K562 (cell line): ENCODE data around the gene ZKSCAN4. TPM values are rescaled to one million over a fixed set of nuclear protein-coding genes. Genes with fewer than 3 reads are reported as not detected.

ENCODE experiments used
- FUS ChIP-seq: fragments of 200-400 bp; formaldehyde crosslinking; optimal IDR thresholded peaks from 2 replicates; pipeline ENCODE3; 2017; ENCODE audit warnings: low read depth, low read length
- HDAC8 ChIP-seq: fragments of 450-650 bp; IDR thresholded peaks from 2 replicates; pipeline ENCODE4 v1.6.1; 2016; ENCODE audit warnings: mild to moderate bottlenecking, missing genetic modification characterization, moderate library complexity, missing compliant biosample characterization
- HNRNPUL1 ChIP-seq: fragments of 200-400 bp; formaldehyde crosslinking; IDR thresholded peaks from 2 replicates; pipeline ENCODE4 v1.6.1; 2017; ENCODE audit warnings: low read length
- NCOA4 ChIP-seq: fragments of 450-650 bp; IDR thresholded peaks from 2 replicates; pipeline ENCODE4 v1.6.1; 2018; ENCODE audit warnings: mild to moderate bottlenecking; ENCODE audit not compliant: partially characterized antibody
- TFAM ChIP-seq: fragments of 250-450 bp; sonication (Bioruptor Pico); conservative IDR thresholded peaks from 2 replicates; pipeline ENCODE4 v1.5.0; 2021; ENCODE audit warnings: mild to moderate bottlenecking, moderate library complexity
- ZNF717 ChIP-seq: fragments of 250-450 bp; sonication (Bioruptor Pico); IDR thresholded peaks from 2 replicates; pipeline ENCODE4 v1.5.0; 2021
- polyA plus RNA-seq, 8 experiments: library from polyadenylated mRNA; depleted of rRNA in 4 of 8; stranded (reverse) in 5 of 8; unstranded in 3 of 8; fragments of >200 nt; fragmentation: Nextera tagmentation in 2 of 8; fragmentation: Illumina TruSeq in 1 of 8; extraction: Ambion mirVana in 2 of 8; extraction: Trizol in 1 of 8; gene quantifications; 2 replicates each; pipeline versions ENCODE4 v1.2.1 to v1.2.3, GENCODE V29; 2011 to 2014; ENCODE audit warnings: inconsistent platforms in 1 of 8, missing spikeins in 1 of 8
- total RNA-seq, 7 experiments: library from RNA; depleted of rRNA in 6 of 7; stranded (reverse); fragments of >200 nt in 6 of 7; fragmentation: Illumina TruSeq in 2 of 7; extraction: Trizol in 2 of 7; gene quantifications; 2 replicates each; pipeline versions ENCODE4 v1.2.1 to v1.2.3, GENCODE V29; 2011 to 2021; ENCODE audit warnings: low replicate concordance in 1 of 7
- TF ChIP-seq, protein P1 (sequence below): IDR thresholded peaks from 2 replicates; pipeline ENCODE4 v1.6.1; 2014; ENCODE audit warnings: antibody characterized with exemption
- TF ChIP-seq, protein P2 (sequence below): sonication (generic); formaldehyde crosslinking; IDR thresholded peaks from 2 replicates; pipeline ENCODE4 v1.8.0; 2022; ENCODE audit warnings: missing genetic modification reagents, mild to moderate bottlenecking, moderate library complexity, borderline replicate concordance
- TF ChIP-seq, protein P3 (sequence below): IDR thresholded peaks from 3 replicates; pipeline ENCODE4 v1.6.1; 2011; ENCODE audit warnings: borderline replicate concordance, mild to moderate bottlenecking; ENCODE audit not compliant: insufficient read length, insufficient read depth
- TF ChIP-seq, protein P4 (sequence below): sonication (generic); IDR thresholded peaks from 2 replicates; pipeline ENCODE4 v1.6.1; 2016

Gene ZKSCAN4
- total and polyA plus RNA-seq, 9 of the 15 experiments (the other 6 are each of a cell fraction or from before 2014, with no cell fraction given): 1.2 to 5.3 (median 4.7) TPM

DNA sequence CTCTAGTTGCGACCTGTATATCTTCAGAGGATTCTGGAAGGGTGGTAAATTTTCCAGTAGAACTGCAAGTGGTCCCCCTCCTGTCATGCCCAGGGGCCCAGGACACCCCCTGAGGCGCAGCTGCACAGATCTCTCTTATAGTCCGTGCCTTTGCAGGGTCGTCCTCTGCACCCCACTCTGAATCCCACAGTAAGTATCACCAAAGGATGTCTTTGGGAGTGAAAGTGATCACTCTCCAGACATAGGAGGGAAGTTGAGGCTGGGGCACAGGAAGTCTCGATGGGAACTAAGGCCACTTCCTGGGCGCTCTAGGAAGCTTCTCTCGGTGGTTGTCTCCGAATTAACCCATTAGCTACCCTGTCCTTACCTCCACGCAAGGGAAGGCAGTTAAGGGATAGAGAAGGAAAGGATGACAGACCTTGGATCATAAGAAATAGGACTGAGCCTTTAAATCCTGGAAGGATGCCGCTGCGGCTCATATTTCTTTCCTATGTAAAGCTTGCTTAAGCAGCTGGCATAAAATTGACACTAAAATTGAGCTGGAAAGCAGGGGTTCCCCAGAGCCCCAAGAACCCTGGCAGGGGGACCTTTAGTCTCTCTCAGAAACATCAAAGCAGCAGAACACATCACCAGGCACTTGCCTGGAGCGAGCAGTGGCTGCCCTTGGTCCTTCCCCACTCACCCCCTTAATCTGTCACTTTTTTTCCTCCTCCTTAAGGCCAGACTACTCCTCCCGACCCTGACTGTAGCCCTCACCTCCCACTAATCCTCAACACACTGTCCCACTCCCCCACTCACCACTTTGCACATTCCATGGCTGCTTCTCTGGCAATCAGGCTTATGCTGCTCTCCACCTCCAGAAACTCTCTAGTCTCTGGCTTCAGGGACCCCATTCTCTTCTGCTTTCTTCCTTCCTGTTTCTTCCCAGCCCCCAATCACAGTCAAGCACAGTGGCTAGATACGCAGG, at the start of gene ZKSCAN4 (continued):
- TF ChIP-seq, protein P1, sequence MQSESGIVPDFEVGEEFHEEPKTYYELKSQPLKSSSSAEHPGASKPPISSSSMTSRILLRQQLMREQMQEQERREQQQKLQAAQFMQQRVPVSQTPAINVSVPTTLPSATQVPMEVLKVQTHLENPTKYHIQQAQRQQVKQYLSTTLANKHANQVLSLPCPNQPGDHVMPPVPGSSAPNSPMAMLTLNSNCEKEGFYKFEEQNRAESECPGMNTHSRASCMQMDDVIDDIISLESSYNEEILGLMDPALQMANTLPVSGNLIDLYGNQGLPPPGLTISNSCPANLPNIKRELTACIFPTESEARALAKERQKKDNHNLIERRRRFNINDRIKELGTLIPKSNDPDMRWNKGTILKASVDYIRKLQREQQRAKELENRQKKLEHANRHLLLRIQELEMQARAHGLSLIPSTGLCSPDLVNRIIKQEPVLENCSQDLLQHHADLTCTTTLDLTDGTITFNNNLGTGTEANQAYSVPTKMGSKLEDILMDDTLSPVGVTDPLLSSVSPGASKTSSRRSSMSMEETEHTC: no peak
- no peak for TF ChIP-seq TFAM (CRISPR knock-in tag)
- TF ChIP-seq HNRNPUL1: no peak
- TF ChIP-seq FUS: no peak
- TF ChIP-seq HDAC8: no peak
- no peak for TF ChIP-seq NCOA4
- TF ChIP-seq, protein P2, sequence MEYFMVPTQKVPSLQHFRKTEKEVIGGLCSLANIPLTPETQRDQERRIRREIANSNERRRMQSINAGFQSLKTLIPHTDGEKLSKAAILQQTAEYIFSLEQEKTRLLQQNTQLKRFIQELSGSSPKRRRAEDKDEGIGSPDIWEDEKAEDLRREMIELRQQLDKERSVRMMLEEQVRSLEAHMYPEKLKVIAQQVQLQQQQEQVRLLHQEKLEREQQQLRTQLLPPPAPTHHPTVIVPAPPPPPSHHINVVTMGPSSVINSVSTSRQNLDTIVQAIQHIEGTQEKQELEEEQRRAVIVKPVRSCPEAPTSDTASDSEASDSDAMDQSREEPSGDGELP: peak; percentile 25
- no peak for TF ChIP-seq ZNF717
- TF ChIP-seq, protein P3, sequence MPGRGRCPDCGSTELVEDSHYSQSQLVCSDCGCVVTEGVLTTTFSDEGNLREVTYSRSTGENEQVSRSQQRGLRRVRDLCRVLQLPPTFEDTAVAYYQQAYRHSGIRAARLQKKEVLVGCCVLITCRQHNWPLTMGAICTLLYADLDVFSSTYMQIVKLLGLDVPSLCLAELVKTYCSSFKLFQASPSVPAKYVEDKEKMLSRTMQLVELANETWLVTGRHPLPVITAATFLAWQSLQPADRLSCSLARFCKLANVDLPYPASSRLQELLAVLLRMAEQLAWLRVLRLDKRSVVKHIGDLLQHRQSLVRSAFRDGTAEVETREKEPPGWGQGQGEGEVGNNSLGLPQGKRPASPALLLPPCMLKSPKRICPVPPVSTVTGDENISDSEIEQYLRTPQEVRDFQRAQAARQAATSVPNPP: no peak
- TF ChIP-seq, protein P4, sequence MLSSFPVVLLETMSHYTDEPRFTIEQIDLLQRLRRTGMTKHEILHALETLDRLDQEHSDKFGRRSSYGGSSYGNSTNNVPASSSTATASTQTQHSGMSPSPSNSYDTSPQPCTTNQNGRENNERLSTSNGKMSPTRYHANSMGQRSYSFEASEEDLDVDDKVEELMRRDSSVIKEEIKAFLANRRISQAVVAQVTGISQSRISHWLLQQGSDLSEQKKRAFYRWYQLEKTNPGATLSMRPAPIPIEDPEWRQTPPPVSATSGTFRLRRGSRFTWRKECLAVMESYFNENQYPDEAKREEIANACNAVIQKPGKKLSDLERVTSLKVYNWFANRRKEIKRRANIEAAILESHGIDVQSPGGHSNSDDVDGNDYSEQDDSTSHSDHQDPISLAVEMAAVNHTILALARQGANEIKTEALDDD: no peak
